Neutrophil (primary cell): ENCODE measurements around the gene TTC22.

Experiments used
- H3K27ac ChIP-seq: fragments of 200-600 bp; sonication (generic); 2 replicates; pipeline ENCODE4 v1.5.1; 2016; ENCODE audit warnings: mild to moderate bottlenecking, moderate library complexity
- H3K27me3 ChIP-seq: fragments of 200-600 bp; sonication (generic); 2 replicates; pipeline ENCODE4 v1.6.0; 2016; ENCODE audit warnings: mild to moderate bottlenecking
- H3K36me3 ChIP-seq: fragments of 200-600 bp; sonication (generic); 2 replicates; pipeline ENCODE4 v1.5.1; 2017
- H3K4me1 ChIP-seq, 2 experiments: fragments of 200-600 bp in 1 of 2; sonication (generic) in 1 of 2; 1 replicate in 1 of 2; 2 replicates in 1 of 2; pipeline versions ENCODE4 v1.5.1 to v1.6.1; 2013 to 2016; ENCODE audit warnings: low read depth in 1 of 2, low read length in 1 of 2, mild to moderate bottlenecking in 1 of 2, moderate library complexity in 1 of 2; ENCODE audit not compliant: control insufficient read depth in 1 of 2, insufficient read depth in 1 of 2
- H3K4me3 ChIP-seq, 2 experiments: fragments of 200-600 bp in 1 of 2; sonication (generic) in 1 of 2; 1 replicate in 1 of 2; 2 replicates in 1 of 2; pipeline ENCODE4 v1.5.1; 2013 to 2016; ENCODE audit warnings: low read depth in 1 of 2, low read length in 1 of 2, mild to moderate bottlenecking in 1 of 2, moderate library complexity in 1 of 2
- H3K9me3 ChIP-seq: fragments of 200-600 bp; sonication (generic); 2 replicates; pipeline ENCODE4 v1.5.1; 2016
- TF ChIP-seq, protein P1 (sequence below): fragments of 200-600 bp; sonication (generic); IDR thresholded peaks from 2 replicates; pipeline ENCODE4 v1.5.1; 2016; ENCODE audit warnings: antibody characterized with exemption

Gene TTC22

DNA sequence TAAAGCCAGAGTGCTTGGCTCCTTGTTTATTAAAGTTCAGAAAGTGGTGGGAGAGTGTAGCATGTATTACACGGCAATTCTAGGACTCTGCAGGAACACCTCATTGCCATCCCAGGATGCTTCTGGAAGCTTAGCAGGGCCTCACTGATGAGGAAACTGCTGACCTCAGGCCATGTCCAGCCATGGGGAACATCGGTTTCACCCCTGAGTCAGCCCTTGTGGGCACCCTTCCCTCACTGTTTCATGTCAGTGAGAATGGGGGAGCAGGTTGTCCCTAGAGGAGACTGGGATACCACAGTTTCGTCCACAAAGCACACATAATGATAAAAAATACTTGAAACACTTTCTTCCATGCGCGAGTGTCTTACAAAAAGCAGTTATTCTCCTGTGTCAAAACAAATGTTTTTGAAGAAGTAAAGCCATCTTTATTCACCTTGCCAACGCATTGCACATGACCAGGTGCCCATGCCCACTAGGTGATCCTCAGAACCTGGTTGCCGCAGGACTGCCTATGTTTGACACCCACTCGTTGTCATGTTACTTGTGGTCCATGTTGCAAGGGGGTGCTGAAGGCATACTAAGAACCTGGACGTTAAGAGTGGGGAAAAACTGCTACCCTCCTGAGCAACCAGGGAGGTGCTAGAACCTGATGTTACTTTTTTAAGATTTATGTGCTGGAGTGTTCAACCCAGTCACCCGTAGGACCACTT is 41.2 kb upstream of the TTC22 start:
- H3K4me3 ChIP-seq, result no peak overlapping the region
- TF ChIP-seq, protein P1, sequence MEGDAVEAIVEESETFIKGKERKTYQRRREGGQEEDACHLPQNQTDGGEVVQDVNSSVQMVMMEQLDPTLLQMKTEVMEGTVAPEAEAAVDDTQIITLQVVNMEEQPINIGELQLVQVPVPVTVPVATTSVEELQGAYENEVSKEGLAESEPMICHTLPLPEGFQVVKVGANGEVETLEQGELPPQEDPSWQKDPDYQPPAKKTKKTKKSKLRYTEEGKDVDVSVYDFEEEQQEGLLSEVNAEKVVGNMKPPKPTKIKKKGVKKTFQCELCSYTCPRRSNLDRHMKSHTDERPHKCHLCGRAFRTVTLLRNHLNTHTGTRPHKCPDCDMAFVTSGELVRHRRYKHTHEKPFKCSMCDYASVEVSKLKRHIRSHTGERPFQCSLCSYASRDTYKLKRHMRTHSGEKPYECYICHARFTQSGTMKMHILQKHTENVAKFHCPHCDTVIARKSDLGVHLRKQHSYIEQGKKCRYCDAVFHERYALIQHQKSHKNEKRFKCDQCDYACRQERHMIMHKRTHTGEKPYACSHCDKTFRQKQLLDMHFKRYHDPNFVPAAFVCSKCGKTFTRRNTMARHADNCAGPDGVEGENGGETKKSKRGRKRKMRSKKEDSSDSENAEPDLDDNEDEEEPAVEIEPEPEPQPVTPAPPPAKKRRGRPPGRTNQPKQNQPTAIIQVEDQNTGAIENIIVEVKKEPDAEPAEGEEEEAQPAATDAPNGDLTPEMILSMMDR, result no peak
- H3K9me3 ChIP-seq, result no peaks in the 10 kb centered on the region

DNA sequence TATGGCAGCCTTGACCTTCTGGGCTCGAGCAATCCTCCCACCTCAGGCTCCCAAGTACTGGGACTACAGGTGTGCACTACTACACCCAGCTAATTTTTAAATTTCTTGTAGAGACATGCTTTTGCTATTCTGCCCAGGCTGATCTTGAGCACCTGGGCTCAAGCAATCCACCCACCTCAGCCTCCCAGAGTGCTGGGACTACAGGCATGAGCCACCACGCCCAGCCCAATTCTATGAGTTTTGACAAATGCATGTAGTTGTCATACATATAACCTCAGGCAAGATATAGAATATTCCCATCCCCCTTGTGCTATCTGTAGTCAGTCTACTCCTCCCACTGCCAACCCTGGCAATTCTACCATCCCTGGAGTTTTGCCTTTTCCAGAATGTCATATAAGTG is 38.7 kb upstream of the TTC22 start:
- H3K4me1 ChIP-seq, result no peaks in the 10 kb centered on the region
- no peaks in the 10 kb centered on the region for H3K9me3 ChIP-seq
- TF ChIP-seq, protein P1, result no peak
- no peaks in the 10 kb centered on the region for H3K27me3 ChIP-seq
- H3K4me3 ChIP-seq, result no peak overlapping the region
- no peaks in the 10 kb centered on the region for H3K36me3 ChIP-seq
- no peak overlapping the region for H3K27ac ChIP-seq

More for the DNA sequence above, 41.2 kb upstream of the TTC22 start:
- no peak overlapping the region for H3K27ac ChIP-seq
- no peaks in the 10 kb centered on the region for H3K27me3 ChIP-seq
- H3K4me1 ChIP-seq, result no peaks in the 10 kb centered on the region
- H3K36me3 ChIP-seq, result no peaks in the 10 kb centered on the region

DNA sequence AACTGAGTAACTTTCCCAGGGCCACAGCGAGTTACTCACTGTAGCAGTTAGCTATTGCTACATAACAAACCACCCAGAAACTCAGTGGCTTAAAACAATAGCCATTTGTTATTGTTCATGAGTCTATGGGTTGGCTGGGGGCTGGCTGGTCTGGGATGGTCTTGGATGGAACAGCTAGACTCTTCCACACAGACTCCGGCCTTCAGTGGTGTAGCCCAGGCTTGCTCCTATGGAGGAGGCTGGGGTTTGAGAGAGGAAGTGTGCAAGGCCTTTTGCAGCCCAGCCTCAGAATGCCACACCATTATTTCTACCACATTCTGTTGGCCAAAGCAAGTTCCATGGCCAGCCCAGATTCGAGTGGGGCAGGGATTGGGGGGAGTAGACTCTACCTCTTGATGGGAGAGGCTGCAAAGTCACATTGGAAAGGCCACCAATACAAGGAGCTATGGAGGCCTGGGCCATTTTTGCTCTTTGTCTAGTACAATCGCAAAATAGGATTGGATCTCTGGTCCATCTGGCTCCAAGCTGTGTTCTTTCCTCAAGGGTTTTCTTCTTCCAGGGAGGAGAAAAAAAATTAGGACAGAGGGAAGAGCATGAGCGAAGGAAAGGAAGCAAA is 37.5 kb upstream of the TTC22 start:
- H3K9me3 ChIP-seq, result no peaks in the 10 kb centered on the region
- H3K27ac ChIP-seq, result no peak overlapping the region
- TF ChIP-seq, protein P1, result no peak
- no peak overlapping the region for H3K4me3 ChIP-seq
- H3K4me1 ChIP-seq, result no peaks in the 10 kb centered on the region
- no peaks in the 10 kb centered on the region for H3K27me3 ChIP-seq
- no peaks in the 10 kb centered on the region for H3K36me3 ChIP-seq

DNA sequence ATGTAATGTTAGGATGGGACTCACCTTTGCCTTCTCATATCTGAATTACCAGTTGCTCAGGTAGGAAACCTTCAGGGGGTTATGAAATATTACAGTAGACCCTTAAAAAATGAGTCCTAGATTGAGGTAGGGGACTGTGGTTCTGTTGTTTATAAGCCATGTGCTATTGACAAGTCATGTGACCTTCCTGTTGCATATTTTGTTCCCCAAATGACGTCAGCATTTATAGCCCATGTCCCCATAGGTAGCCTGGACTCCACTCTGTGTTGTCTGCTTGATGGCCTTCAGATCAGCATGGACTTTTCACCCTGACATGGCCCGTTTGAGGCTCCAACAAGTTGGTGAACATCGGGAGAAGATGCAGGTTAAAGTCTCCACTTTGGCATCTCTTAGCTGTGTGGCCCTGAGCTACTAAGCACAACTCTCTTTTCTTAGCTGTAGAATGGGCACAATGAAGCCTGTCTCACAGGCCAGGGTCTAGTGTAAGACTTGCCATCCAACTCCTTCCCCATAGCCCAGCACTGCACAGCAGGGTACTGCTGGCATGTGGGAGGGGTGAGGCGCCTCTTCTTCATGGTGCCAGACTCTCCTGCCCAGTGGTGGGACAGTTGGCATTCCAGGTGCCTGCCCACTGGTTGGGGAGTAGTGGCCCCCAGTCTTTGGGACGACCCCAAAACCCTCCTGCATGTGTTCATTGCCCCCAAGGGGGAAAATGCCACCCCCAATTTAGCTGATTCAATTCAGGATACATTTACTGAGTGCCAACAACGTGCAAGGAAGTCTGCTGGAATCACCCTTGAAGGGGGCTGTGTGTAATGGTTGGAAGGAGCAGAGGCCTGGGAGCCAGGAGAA is 36.1 kb upstream of the TTC22 start:
- no peaks in the 10 kb centered on the region for H3K9me3 ChIP-seq
- H3K4me1 ChIP-seq, result no peaks in the 10 kb centered on the region
- H3K27ac ChIP-seq, result no peak overlapping the region
- no peaks in the 10 kb centered on the region for H3K36me3 ChIP-seq
- no peak overlapping the region for H3K4me3 ChIP-seq
- H3K27me3 ChIP-seq, result no peaks in the 10 kb centered on the region
- TF ChIP-seq, protein P1, result no peak

DNA sequence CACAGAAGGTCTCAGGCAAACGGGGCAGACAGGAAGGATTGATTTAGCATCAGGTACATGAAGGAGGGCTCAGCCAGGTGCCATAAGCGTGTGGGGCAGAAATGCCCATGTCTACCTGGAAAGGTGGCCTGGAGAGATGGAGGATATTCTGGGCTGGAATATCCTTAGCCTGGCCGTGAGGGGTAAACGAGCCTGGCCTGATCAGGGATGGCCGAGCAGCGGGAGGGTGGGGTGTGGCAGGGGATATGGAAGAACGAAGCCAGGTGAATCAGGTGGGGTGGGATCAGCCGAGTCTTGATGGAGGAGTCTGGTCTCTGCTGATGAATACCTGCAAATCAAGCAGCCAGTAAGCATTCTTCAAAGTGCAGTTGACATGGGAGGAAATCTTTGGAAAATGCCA is 35.5 kb upstream of the TTC22 start:
- Histone ChIP-seq H3K27ac (no peak overlapping the region), H3K27me3 (no peaks in the 10 kb centered on the region), H3K4me3 (no peak overlapping the region), H3K36me3 (no peaks in the 10 kb centered on the region), H3K4me1 (no peaks in the 10 kb centered on the region), H3K9me3 (no peaks in the 10 kb centered on the region)
- TF ChIP-seq, protein P1, result no peak
